ENCODE results near the gene SLC6A19. TPM values are rescaled to one million over a fixed set of nuclear protein-coding genes. Genes with fewer than 3 reads are reported as not detected.

Gene SLC6A19
- total RNA-seq, 2 donors from 2014 or later: 0.09 to 0.17 TPM

DNA sequence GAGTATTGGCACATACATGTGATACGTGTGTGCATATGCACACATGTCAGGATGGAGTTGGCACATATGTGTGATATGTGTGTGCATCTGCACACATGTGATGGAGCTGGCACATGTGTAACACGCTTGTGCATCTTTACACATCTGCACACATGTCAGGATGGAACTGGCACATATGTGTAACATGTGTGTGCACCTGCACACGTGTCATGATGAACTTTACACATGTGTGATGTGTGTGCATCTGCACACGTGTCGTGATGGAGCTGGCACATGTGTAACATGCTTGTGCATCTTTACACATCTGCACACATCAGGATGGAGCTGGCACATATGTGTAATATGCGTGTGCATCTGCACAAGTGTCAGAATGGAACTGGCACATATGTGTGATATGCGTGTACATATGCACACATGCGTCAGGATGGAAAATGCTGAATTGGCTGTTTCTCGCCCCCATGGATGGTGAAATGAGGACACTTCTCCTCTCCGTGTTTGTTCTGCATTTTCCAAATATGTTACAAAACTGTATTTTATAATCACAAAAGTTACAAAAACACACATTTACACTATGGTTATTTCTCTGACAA, 16.3 kb upstream of the SLC6A19 start:
- H3K27ac ChIP-seq: no peak overlapping the region
- 93% methylated on average over 10 of the region's 10 CpGs for WGBS
- TF ChIP-seq POLR2A (IDR thresholded peaks at IDR 0.05): no peak
- TF ChIP-seq POLR2AphosphoS5 (IDR thresholded peaks at IDR 0.05): no peak
- TF ChIP-seq, protein P1, sequence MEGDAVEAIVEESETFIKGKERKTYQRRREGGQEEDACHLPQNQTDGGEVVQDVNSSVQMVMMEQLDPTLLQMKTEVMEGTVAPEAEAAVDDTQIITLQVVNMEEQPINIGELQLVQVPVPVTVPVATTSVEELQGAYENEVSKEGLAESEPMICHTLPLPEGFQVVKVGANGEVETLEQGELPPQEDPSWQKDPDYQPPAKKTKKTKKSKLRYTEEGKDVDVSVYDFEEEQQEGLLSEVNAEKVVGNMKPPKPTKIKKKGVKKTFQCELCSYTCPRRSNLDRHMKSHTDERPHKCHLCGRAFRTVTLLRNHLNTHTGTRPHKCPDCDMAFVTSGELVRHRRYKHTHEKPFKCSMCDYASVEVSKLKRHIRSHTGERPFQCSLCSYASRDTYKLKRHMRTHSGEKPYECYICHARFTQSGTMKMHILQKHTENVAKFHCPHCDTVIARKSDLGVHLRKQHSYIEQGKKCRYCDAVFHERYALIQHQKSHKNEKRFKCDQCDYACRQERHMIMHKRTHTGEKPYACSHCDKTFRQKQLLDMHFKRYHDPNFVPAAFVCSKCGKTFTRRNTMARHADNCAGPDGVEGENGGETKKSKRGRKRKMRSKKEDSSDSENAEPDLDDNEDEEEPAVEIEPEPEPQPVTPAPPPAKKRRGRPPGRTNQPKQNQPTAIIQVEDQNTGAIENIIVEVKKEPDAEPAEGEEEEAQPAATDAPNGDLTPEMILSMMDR (IDR thresholded peaks at IDR 0.05): no peak
- no peaks in the 10 kb centered on the region for H3K36me3 ChIP-seq
- peaks cover 3% of the 10 kb centered on the region for H3K27me3 ChIP-seq (replicated peaks; ENCODE audit: insufficient read depth)
- intact Hi-C loops (cut with DNase I): no loop called here
- no peaks in the 10 kb centered on the region for H3K4me1 ChIP-seq (replicated peaks)
- no peaks in the 10 kb centered on the region for H3K9me3 ChIP-seq
- DNase-seq (ENCODE audit: low spot score): no peak
- H3K4me3 ChIP-seq: no peak overlapping the region

DNA sequence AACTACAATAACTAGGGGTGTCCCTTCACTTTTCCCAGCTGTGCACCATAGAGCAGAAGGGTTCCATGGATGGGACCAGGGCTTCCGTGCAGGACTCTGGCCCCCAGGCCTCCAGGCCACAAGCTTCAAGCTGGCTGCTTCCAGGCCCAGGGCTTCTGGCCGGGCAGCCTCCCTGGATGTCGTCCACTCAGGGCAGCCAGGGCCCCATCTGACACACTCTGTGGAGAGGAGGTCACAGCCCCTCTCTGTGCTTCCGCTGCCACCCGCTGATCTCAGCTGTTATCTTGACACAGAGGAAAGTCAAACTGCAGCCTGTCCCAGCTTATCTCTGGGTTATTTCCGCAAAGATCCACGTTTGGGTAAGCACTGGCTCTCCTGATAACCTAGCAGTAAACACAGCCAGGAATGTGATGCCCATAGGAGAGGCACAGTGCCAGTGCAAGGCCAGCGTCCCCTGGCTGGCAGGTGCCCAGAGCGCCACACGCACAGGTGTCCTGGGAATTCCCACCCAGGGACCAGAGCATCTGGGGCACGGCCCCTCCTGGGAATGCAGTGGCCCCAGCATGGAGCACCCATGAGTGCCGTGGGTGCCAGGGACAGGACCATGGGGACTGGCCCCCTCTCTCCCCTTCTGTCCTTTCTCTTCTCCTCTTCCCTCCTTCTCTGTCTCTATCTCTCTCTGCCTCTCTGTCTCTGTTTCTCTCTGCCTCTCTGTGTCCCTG, 15.6 kb upstream of the SLC6A19 start:
- H3K36me3 ChIP-seq: no peaks in the 10 kb centered on the region
- no peak overlapping the region for H3K27ac ChIP-seq
- H3K27me3 ChIP-seq (replicated peaks; ENCODE audit: insufficient read depth): peaks cover 3% of the 10 kb centered on the region
- intact Hi-C loops (cut with DNase I): no loop called here
- H3K4me3 ChIP-seq: no peak overlapping the region
- TF ChIP-seq, protein P1 (IDR thresholded peaks at IDR 0.05): no peak
- TF ChIP-seq POLR2A (IDR thresholded peaks at IDR 0.05) (no peak), POLR2AphosphoS5 (IDR thresholded peaks at IDR 0.05) (no peak)
- no peaks in the 10 kb centered on the region for H3K4me1 ChIP-seq (replicated peaks)
- H3K9me3 ChIP-seq: no peaks in the 10 kb centered on the region
- WGBS: 71% methylated on average over 12 of the region's 12 CpGs
- no peak for DNase-seq (ENCODE audit: low spot score)

DNA sequence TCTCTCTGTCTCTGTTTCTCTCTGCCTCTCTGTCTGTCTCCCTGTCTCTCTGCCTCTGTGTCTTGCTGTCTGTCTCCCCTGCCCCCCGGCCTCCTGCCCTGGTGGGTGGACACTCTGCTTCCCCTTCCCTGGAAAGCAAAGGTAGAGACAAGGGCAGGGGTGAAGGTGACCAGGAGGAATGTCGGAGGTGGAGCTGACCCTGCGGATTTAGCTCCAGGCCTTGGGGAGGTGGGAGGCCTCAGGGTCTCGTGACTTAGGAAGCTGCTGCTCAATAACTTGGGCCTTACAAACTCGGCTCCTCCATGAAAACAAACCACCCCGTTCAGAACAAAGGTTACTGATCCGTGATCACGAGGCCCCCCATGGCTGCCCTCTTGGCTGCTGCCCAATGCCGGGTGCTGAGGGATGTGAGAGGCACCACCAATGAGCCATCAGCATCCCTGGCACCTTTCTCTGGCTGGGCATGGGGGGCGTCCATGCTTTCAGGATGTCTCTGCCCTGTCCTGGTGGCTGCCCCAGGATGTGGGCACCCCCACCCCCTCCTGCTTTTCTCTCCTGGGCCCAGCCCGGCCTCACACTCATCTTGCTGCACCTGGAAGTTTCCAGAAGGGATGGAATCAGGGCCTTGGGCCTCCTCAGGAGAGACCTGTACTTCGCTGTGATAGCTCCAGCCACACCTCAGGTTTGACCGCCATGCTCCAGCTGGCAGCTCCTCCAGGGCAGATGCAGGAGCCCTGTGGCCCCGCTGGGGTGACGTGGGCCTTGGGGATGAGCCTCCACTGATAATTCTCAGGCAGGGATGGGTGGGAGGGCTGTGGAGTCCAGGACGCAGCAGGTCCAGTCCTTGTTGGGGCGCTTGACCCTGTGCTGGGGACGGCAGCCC, 14.8 kb upstream of the SLC6A19 start:
- Histone ChIP-seq H3K4me1 (replicated peaks) (no peaks in the 10 kb centered on the region), H3K27me3 (replicated peaks; ENCODE audit: insufficient read depth) (peaks cover 3% of the 10 kb centered on the region), H3K36me3 (no peaks in the 10 kb centered on the region), H3K4me3 (no peak overlapping the region), H3K27ac (no peak overlapping the region), H3K9me3 (no peaks in the 10 kb centered on the region)
- WGBS: 80% methylated on average over 18 of the region's 18 CpGs
- intact Hi-C loops (cut with DNase I): no loop called here
- no peak for DNase-seq (ENCODE audit: low spot score)
- TF ChIP-seq POLR2A (IDR thresholded peaks at IDR 0.05): no peak
- no peak for TF ChIP-seq POLR2AphosphoS5 (IDR thresholded peaks at IDR 0.05)
- TF ChIP-seq, protein P1 (IDR thresholded peaks at IDR 0.05): no peak

DNA sequence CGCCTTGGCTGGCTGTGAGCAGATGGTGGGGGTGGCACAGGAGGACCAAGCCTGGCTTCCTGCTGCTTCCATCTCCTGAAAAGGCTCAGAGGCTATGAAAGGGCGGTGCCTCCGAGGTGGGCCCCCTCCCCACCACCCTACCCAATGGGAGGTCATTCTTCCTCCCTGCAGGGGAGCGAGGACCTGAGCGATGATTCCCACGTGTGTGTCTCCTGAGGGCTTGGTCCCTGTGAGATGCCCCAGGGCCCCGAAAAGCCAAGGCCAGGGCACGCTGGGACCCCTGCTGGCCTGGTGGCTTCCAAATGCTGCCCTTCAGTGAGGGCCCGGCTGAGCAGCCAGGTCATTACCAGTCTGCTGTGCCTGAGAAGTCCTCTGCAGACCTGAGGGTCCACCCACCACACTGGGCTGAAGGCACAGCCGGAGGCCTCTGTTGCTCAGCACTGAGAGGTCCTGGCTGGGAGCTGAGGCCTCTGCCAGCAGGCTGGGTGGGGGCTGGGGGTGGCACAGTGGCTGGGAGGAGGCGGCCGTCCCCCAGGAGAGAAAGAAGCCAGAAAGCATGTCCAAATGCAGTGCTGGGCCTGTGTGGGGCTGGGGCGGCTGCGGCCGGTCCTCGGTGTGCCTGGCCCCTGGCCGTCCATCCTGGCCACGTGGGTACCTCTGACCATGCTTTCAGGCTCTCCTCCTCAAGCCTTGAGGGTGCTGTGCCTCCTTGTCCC, 14.0 kb upstream of the SLC6A19 start:
- Histone ChIP-seq H3K4me3 (no peak overlapping the region), H3K36me3 (no peaks in the 10 kb centered on the region), H3K27ac (no peak overlapping the region), H3K9me3 (no peaks in the 10 kb centered on the region), H3K27me3 (replicated peaks; ENCODE audit: insufficient read depth) (no peaks in the 10 kb centered on the region), H3K4me1 (replicated peaks) (no peaks in the 10 kb centered on the region)
- TF ChIP-seq POLR2AphosphoS5 (IDR thresholded peaks at IDR 0.05) (no peak), POLR2A (IDR thresholded peaks at IDR 0.05) (no peak)
- TF ChIP-seq, protein P1 (IDR thresholded peaks at IDR 0.05): no peak
- intact Hi-C loops (cut with DNase I): no loop called here
- no peak for DNase-seq (ENCODE audit: low spot score)
- whole genome bisulfite sequencing: 86% methylated on average over 18 of the region's 18 CpGs

Measured in prostate gland (tissue), 2 donors.